ENCODE results near the gene TEX53.

Gene TEX53

GRCh38 chr9:114657705-114658104 lies at the start of gene TEX53:
Gene TEX53, minus strand, starts transcription at chr9:114657805. Its CDS starts 31 bp downstream, at chr9:114657774.
- DNase-seq (ENCODE audit: low spot score), result no peak

GRCh38 chr9:114706711-114707110 lies 49.1 kb upstream of the TEX53 start:
- no peak for DNase-seq (ENCODE audit: low spot score)

GRCh38 chr9:114701988-114702387 lies 44.4 kb upstream of the TEX53 start:
- DNase-seq (ENCODE audit: low spot score), result no peak

GRCh38 chr9:114697951-114698351 lies 40.3 kb upstream of the TEX53 start:
- DNase-seq (ENCODE audit: low spot score), result no peak

GRCh38 chr9:114696814-114697544 lies 39.4 kb upstream of the TEX53 start:
- peak; percentile 58 for DNase-seq (ENCODE audit: low spot score)

GRCh38 chr9:114695948-114696347 lies 38.3 kb upstream of the TEX53 start:
- DNase-seq (ENCODE audit: low spot score), result no peak

GRCh38 chr9:114694719-114695269 lies 37.2 kb upstream of the TEX53 start:
- no peak for DNase-seq (ENCODE audit: low spot score)

GRCh38 chr9:114694146-114694545 lies 36.5 kb upstream of the TEX53 start:
- peak; percentile 82 for DNase-seq (ENCODE audit: low spot score)

- DNase-seq (ENCODE audit: low spot score), result no peak
Measured at GRCh38 chr9:114693248-114693855, 35.7 kb upstream of the TEX53 start.

GRCh38 chr9:114691956-114692295 lies 34.3 kb upstream of the TEX53 start:
- DNase-seq (ENCODE audit: low spot score), result no peak

GRCh38 chr9:114691046-114691955 lies 33.7 kb upstream of the TEX53 start:
- peak; percentile 98 for DNase-seq (ENCODE audit: low spot score)

GRCh38 chr9:114690308-114690707 lies 32.7 kb upstream of the TEX53 start:
- peak; percentile 79 for DNase-seq (ENCODE audit: low spot score)

- no peak for DNase-seq (ENCODE audit: low spot score)
Measured at GRCh38 chr9:114689813-114690212, 32.2 kb upstream of the TEX53 start.

- DNase-seq (ENCODE audit: low spot score), result no peak
Measured at GRCh38 chr9:114688909-114689610, 31.5 kb upstream of the TEX53 start.

GRCh38 chr9:114688379-114688778 lies 30.8 kb upstream of the TEX53 start:
- DNase-seq (ENCODE audit: low spot score), result no peak

GRCh38 chr9:114687034-114687433 lies 29.4 kb upstream of the TEX53 start:
- no peak for DNase-seq (ENCODE audit: low spot score)

- no peak for DNase-seq (ENCODE audit: low spot score)
Measured at GRCh38 chr9:114685951-114686350, 28.3 kb upstream of the TEX53 start.

- no peak for DNase-seq (ENCODE audit: low spot score)
Measured at GRCh38 chr9:114684036-114684435, 26.4 kb upstream of the TEX53 start.

GRCh38 chr9:114682846-114683245 lies 25.2 kb upstream of the TEX53 start:
- no peak for DNase-seq (ENCODE audit: low spot score)

GRCh38 chr9:114681594-114682332 lies 24.2 kb upstream of the TEX53 start, which contains the start of gene TEX48:
Gene TEX48, minus strand, starts transcription at chr9:114682192. Its CDS starts 10,469 bp downstream, at chr9:114671723.
- peak; percentile 79 for DNase-seq (ENCODE audit: low spot score)
